Naive thymus-derived CD4-positive, alpha-beta T cell (primary cell): ENCODE data around the gene FBXW5. TPM values are rescaled to one million over a fixed set of nuclear protein-coding genes. Genes with fewer than 3 reads are reported as not detected.

Experiments
- ATAC-seq: fragments of 150-1000 bp; cut with Tn5 transposase; 2 replicates; pipeline ENCODE4 v1.10.0; 2021; ENCODE audit warnings: mild to moderate bottlenecking, moderate library complexity
- CTCF ChIA-PET: fragments of 350-600 bp; sonication (Branson Sonifier 250); formaldehyde crosslinking; loops from one replicate; lab custom pipeline; 2021; ENCODE audit warnings: antibody characterized with exemption; lab: Charles Lee
- POLR2A ChIA-PET: fragments of 350-600 bp; sonication (Branson Sonifier 250); formaldehyde crosslinking; loops from one replicate; lab custom pipeline; 2021; ENCODE audit warnings: antibody characterized with exemption, inconsistent platforms; lab: Charles Lee
- DNase-seq, 9 donors: peaks; one replicate each; pipeline versions ENCODE4 v3.0.0 to v3.0.0-alpha.2; 2020 to 2022; ENCODE audit warnings: mixed read lengths in 1 of 9
- H3K27ac ChIP-seq: one replicate; pipeline ENCODE4 v1.7.0; 2013; ENCODE audit warnings: mild to moderate bottlenecking, low read depth, low read length, moderate library complexity
- H3K27me3 ChIP-seq, 2 donors: one replicate each; pipeline ENCODE4 v1.7.0; 2013; ENCODE audit warnings: low read length in 2 of 2, mild to moderate bottlenecking in 2 of 2, moderate library complexity in 2 of 2; ENCODE audit not compliant: control insufficient read depth in 2 of 2, insufficient read depth in 2 of 2
- H3K36me3 ChIP-seq, 3 experiments: 1 replicate in 2 of 3; 2 replicates in 1 of 3; pipeline ENCODE4 v1.7.0; 2013; ENCODE audit warnings: low read length in 3 of 3, mild to moderate bottlenecking in 3 of 3, moderate library complexity in 1 of 3; ENCODE audit not compliant: insufficient read depth in 3 of 3, control insufficient read depth in 2 of 3
- H3K4me1 ChIP-seq, 2 donors: one replicate each; pipeline ENCODE4 v1.7.0; 2013; ENCODE audit warnings: low read length in 2 of 2, mild to moderate bottlenecking in 2 of 2, moderate library complexity in 1 of 2; ENCODE audit not compliant: control insufficient read depth in 2 of 2, insufficient read depth in 2 of 2
- H3K4me3 ChIP-seq: 2 replicates; pipeline ENCODE4 v1.7.0; 2013; ENCODE audit warnings: mild to moderate bottlenecking, low read length
- H3K9me3 ChIP-seq, 3 experiments: 1 replicate in 2 of 3; 2 replicates in 1 of 3; pipeline ENCODE4 v1.7.0; 2013; ENCODE audit warnings: low read length in 3 of 3; ENCODE audit not compliant: control insufficient read depth in 2 of 3
- H3K27ac Mint-ChIP-seq, 9 donors: one replicate each; pipeline ENCODE4 v1.8.0; 2020 to 2022; ENCODE audit warnings: mixed read lengths in 9 of 9, mild to moderate bottlenecking in 8 of 9, moderate library complexity in 5 of 9, inconsistent platforms in 2 of 9
- H3K27me3 Mint-ChIP-seq, 5 donors: one replicate each; pipeline ENCODE4 v1.8.0; 2021 to 2022; ENCODE audit warnings: mixed read lengths in 5 of 5, mild to moderate bottlenecking in 1 of 5
- H3K36me3 Mint-ChIP-seq, 5 donors: one replicate each; pipeline ENCODE4 v1.8.0; 2020 to 2022; ENCODE audit warnings: mixed read lengths in 5 of 5, mild to moderate bottlenecking in 3 of 5, inconsistent platforms in 1 of 5
- H3K4me1 Mint-ChIP-seq, 7 donors: one replicate each; pipeline ENCODE4 v1.8.0; 2020 to 2022; ENCODE audit warnings: mixed read lengths in 7 of 7, mild to moderate bottlenecking in 3 of 7, inconsistent platforms in 1 of 7
- H3K4me3 Mint-ChIP-seq, 10 donors: one replicate each; pipeline ENCODE4 v1.8.0; 2020 to 2022; ENCODE audit warnings: mild to moderate bottlenecking in 10 of 10, mixed read lengths in 10 of 10, moderate library complexity in 6 of 10, inconsistent platforms in 2 of 10
- H3K9me3 Mint-ChIP-seq, 11 donors: one replicate each; pipeline ENCODE4 v1.8.0; 2020 to 2022; ENCODE audit warnings: mixed read lengths in 11 of 11, mild to moderate bottlenecking in 4 of 11, inconsistent platforms in 1 of 11, moderate library complexity in 1 of 11
- intact Hi-C, 2 donors: fragments of 100-400 bp; cut with micrococcal nuclease; formaldehyde crosslinking; loops; one replicate each; pipeline ENCODE4 v1.15.1; 2023
- polyA plus RNA-seq, 2 donors: library from polyadenylated mRNA; unstranded; fragments of 300-500 nt; fragmentation: Illumina TruSeq; gene quantifications; one replicate each; pipeline ENCODE4 v1.2.3, GENCODE V29; 2021
- total RNA-seq, 6 experiments: library from RNA in 5 of 6; stranded (reverse) in 5 of 6; gene quantifications; 1 replicate in 5 of 6; 2 replicates in 1 of 6; pipeline ENCODE4 v1.2.3 and lab custom pipeline; 2021 to 2026

Gene FBXW5
- total and polyA plus RNA-seq, 7 experiments from 2014 or later, result 54.3 to 113 (median 94.5) TPM

- H3K27ac ChIP-seq, result no peak overlapping the region
- Mint-ChIP-seq H3K27me3 (no peaks in the 10 kb centered on the region), H3K9me3 (peaks cover 0 to 7% (median 0%) of the 10 kb centered on the region in 11 donors), H3K27ac (no peak overlapping the region), H3K4me1 (peaks cover 0 to 16% (median 11%) of the 10 kb centered on the region in 7 donors), H3K36me3 (no peaks in the 10 kb centered on the region), H3K4me3 (no peak overlapping the region)
- ATAC-seq (no peak), DNase-seq (no peak)
- no peaks in the 10 kb centered on the region for H3K9me3 ChIP-seq
- intact Hi-C loops, result no loop called here
- ChIA-PET CTCF (no interaction called here), POLR2A (interaction anchor here (0.9 to 1.1 kb wide), 3 partner anchors 8 to 152 kb away, joined by 3 to 4 read pairs (median 4); no protein-coding TSS in a partner anchor)
- H3K4me1 ChIP-seq, result peaks cover 0 to 51% of the 10 kb centered on the region in 2 donors
- no peak overlapping the region for H3K4me3 ChIP-seq
- H3K36me3 ChIP-seq, result no peaks in the 10 kb centered on the region
- no peaks in the 10 kb centered on the region for H3K27me3 ChIP-seq
Observed at GRCh38 chr9:136958898-136959850, 14.6 kb upstream of the FBXW5 start.

DNA sequence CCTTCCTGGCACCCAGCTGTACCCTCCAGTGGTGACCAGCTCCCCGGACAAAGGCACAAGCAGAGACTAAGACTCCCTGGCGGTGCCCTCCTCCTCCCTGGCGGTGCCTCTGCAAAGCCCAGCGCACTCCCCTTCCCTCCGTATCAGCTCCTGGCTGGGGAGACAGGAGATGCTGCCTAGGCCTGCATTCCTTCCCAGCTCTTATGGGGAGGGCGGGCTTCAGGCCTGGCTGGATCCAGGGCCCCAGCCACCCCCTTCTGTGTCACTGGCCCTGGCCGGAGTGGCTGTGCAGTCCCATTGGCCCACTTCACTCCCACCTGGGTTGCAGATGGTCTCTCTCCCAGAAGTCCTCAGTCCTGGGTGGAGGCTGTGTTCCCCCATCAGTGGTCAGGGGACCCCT lies 13.9 kb upstream of the FBXW5 start:
- no peak for ATAC-seq
- H3K4me1 Mint-ChIP-seq, result peaks cover 0 to 16% (median 11%) of the 10 kb centered on the region in 7 donors
- no peaks in the 10 kb centered on the region for H3K36me3 Mint-ChIP-seq
- Histone ChIP-seq H3K9me3 (no peaks in the 10 kb centered on the region), H3K36me3 (no peaks in the 10 kb centered on the region), H3K27ac (no peak overlapping the region), H3K27me3 (no peaks in the 10 kb centered on the region), H3K4me1 (peaks cover 0 to 48% of the 10 kb centered on the region in 2 donors), H3K4me3 (no peak overlapping the region)
- CTCF ChIA-PET, result no interaction called here
- no peak overlapping the region for H3K27ac Mint-ChIP-seq
- POLR2A ChIA-PET, result interaction anchor here (0.9 to 1.1 kb wide), 2 partner anchors 10 to 151 kb away, joined by 3 to 4 read pairs; no protein-coding TSS in a partner anchor
- no peaks in the 10 kb centered on the region for H3K27me3 Mint-ChIP-seq
- H3K4me3 Mint-ChIP-seq, result no peak overlapping the region
- intact Hi-C loops, result no loop called here
- H3K9me3 Mint-ChIP-seq, result peaks cover 0 to 7% (median 0%) of the 10 kb centered on the region in 11 donors
- no peak for DNase-seq

DNA sequence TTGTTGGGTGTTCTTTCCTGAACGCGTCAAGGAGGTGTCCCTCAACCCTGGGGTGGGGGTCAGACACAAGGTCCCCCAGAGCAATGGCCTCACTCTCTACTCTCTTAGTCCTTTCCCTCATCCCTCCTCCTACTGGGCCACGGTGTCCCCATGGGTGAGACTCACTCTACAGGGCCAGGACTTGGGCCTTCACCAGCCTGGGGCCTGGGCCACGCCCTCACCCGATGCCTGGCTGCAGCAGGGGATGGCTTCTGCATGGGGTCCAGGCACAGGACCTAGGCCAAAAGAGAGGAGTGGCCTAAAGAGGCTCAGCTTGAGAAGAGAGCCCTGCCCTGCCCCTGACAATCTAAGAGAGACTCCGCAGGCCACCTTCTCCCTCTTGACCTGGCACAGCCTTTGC lies 13.4 kb upstream of the FBXW5 start:
- Histone ChIP-seq H3K9me3 (no peaks in the 10 kb centered on the region), H3K4me1 (peaks cover 0 to 46% of the 10 kb centered on the region in 2 donors), H3K36me3 (no peaks in the 10 kb centered on the region), H3K27me3 (no peaks in the 10 kb centered on the region), H3K27ac (no peak overlapping the region), H3K4me3 (no peak overlapping the region)
- no peak for ATAC-seq
- no peak for DNase-seq
- H3K27ac Mint-ChIP-seq, result no peak overlapping the region
- peaks cover 0 to 7% (median 0%) of the 10 kb centered on the region in 11 donors for H3K9me3 Mint-ChIP-seq
- ChIA-PET POLR2A (interaction anchor here (0.9 kb wide), 1 partner anchor 10 kb away, joined by 4 read pairs; no protein-coding TSS in a partner anchor), CTCF (no interaction called here)
- intact Hi-C loops, result no loop called here
- H3K27me3 Mint-ChIP-seq, result no peaks in the 10 kb centered on the region
- peaks cover 0 to 16% (median 9%) of the 10 kb centered on the region in 7 donors for H3K4me1 Mint-ChIP-seq
- H3K36me3 Mint-ChIP-seq, result no peaks in the 10 kb centered on the region
- peak overlapping the region in 1 of 10 donors; percentile 2 for H3K4me3 Mint-ChIP-seq

DNA sequence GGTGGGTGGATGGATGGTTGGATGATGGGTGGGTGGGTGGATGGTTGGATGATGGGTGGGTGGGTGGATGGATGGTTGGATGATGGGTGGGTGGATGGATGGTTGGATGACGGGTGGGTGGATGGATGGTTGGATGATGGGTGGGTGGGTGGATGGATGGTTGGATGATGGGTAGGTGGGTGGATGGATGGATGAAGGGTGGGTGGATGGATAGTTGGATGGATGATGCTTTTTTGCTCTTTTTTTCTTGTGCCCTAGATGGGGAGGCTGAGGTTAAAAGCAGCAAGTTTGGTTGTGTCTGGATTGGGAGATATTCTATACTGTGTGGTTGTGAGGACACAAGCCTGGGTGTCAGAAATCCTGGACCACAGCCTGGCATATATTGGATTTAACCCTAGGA lies 12.9 kb upstream of the FBXW5 start:
- Histone ChIP-seq H3K27me3 (no peaks in the 10 kb centered on the region), H3K4me3 (no peak overlapping the region), H3K9me3 (no peaks in the 10 kb centered on the region), H3K4me1 (peaks cover 0 to 41% of the 10 kb centered on the region in 2 donors), H3K27ac (no peak overlapping the region), H3K36me3 (no peaks in the 10 kb centered on the region)
- H3K36me3 Mint-ChIP-seq, result no peaks in the 10 kb centered on the region
- H3K27ac Mint-ChIP-seq, result no peak overlapping the region
- intact Hi-C loops, result no loop called here
- peaks cover 0 to 16% (median 6%) of the 10 kb centered on the region in 7 donors for H3K4me1 Mint-ChIP-seq
- CTCF ChIA-PET, result no interaction called here
- POLR2A ChIA-PET, result no interaction called here
- DNase-seq (no peak), ATAC-seq (no peak)
- H3K4me3 Mint-ChIP-seq, result no peak overlapping the region
- H3K27me3 Mint-ChIP-seq, result no peaks in the 10 kb centered on the region
- peaks cover 0 to 7% (median 0%) of the 10 kb centered on the region in 11 donors for H3K9me3 Mint-ChIP-seq

GRCh38 chr9:136956604-136957003 lies 12.1 kb upstream of the FBXW5 start:
- no peak for ATAC-seq

GRCh38 chr9:136955943-136956335 lies 11.4 kb upstream of the FBXW5 start:
- Histone ChIP-seq H3K27me3 (no peaks in the 10 kb centered on the region), H3K9me3 (no peaks in the 10 kb centered on the region), H3K4me3 (no peak overlapping the region), H3K36me3 (no peaks in the 10 kb centered on the region), H3K4me1 (peaks cover 0 to 27% of the 10 kb centered on the region in 2 donors), H3K27ac (no peak overlapping the region)
- DNase-seq (no peak), ATAC-seq (no peak)
- ChIA-PET CTCF (no interaction called here), POLR2A (no interaction called here)
- no peaks in the 10 kb centered on the region for H3K36me3 Mint-ChIP-seq
- no peak overlapping the region for H3K27ac Mint-ChIP-seq
- peaks cover 0 to 7% (median 0%) of the 10 kb centered on the region in 11 donors for H3K9me3 Mint-ChIP-seq
- H3K4me1 Mint-ChIP-seq, result peaks cover 0 to 16% (median 6%) of the 10 kb centered on the region in 7 donors
- no peaks in the 10 kb centered on the region for H3K27me3 Mint-ChIP-seq
- H3K4me3 Mint-ChIP-seq, result no peak overlapping the region
- intact Hi-C loops, result no loop called here

More at GRCh38 chr9:136956604-136957003, 12.1 kb upstream of the FBXW5 start:
- ChIA-PET POLR2A (no interaction called here), CTCF (no interaction called here)
- Mint-ChIP-seq H3K9me3 (peaks cover 0 to 7% (median 0%) of the 10 kb centered on the region in 11 donors), H3K4me1 (peaks cover 0 to 16% (median 6%) of the 10 kb centered on the region in 7 donors), H3K27me3 (no peaks in the 10 kb centered on the region), H3K4me3 (no peak overlapping the region), H3K36me3 (no peaks in the 10 kb centered on the region), H3K27ac (no peak overlapping the region)
- Histone ChIP-seq H3K4me1 (peaks cover 0 to 34% of the 10 kb centered on the region in 2 donors), H3K27ac (no peak overlapping the region), H3K4me3 (no peak overlapping the region), H3K9me3 (no peaks in the 10 kb centered on the region), H3K27me3 (no peaks in the 10 kb centered on the region), H3K36me3 (no peaks in the 10 kb centered on the region)
- DNase-seq, result no peak
- intact Hi-C loops, result no loop called here
